ENCODE data around the gene MYO1D.
"Not testable (repeated sequence)": the region's sequence is repeated elsewhere in the genome, so short reads cannot be mapped to it uniquely, and the experiment has no call there.

DNA sequence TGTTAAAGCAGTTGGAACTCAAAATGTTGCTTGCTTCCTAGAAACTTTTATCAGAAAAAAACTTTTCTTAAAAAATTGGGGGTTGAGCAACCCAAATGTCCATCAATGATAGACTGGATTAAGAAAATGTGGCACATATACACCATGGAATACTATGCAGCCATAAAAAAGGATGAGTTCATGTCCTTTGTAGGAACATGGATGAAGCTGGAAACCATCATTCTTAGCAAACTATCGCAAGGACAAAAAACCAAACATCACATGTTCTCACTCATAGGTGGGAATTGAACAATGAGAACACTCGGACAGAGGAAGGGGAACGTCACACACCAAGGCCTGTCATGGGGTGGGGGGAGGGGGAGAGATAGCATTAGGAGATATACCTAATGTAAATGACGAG is 137.8 kb downstream of the MYO1D start:
- TF ChIP-seq, protein P1, sequence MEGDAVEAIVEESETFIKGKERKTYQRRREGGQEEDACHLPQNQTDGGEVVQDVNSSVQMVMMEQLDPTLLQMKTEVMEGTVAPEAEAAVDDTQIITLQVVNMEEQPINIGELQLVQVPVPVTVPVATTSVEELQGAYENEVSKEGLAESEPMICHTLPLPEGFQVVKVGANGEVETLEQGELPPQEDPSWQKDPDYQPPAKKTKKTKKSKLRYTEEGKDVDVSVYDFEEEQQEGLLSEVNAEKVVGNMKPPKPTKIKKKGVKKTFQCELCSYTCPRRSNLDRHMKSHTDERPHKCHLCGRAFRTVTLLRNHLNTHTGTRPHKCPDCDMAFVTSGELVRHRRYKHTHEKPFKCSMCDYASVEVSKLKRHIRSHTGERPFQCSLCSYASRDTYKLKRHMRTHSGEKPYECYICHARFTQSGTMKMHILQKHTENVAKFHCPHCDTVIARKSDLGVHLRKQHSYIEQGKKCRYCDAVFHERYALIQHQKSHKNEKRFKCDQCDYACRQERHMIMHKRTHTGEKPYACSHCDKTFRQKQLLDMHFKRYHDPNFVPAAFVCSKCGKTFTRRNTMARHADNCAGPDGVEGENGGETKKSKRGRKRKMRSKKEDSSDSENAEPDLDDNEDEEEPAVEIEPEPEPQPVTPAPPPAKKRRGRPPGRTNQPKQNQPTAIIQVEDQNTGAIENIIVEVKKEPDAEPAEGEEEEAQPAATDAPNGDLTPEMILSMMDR (IDR thresholded peaks at IDR 0.05), result not testable (repeated sequence)
- not testable (repeated sequence) for TF ChIP-seq POLR2AphosphoS5 (IDR thresholded peaks at IDR 0.05); POLR2A (IDR thresholded peaks at IDR 0.05); EP300 (IDR thresholded peaks at IDR 0.05; ENCODE audit: low read depth)
